GM19099 (cell line): ENCODE data around the gene TUBA1C.

Experiments used
- POLR2A ChIP-seq: IDR thresholded peaks from 3 replicates; pipeline ENCODE4 v1.6.1; 2011; ENCODE audit warnings: low read depth; ENCODE audit not compliant: insufficient read length; ENCODE audit errors: extremely low read depth

The TUBA1C gene

DNA sequence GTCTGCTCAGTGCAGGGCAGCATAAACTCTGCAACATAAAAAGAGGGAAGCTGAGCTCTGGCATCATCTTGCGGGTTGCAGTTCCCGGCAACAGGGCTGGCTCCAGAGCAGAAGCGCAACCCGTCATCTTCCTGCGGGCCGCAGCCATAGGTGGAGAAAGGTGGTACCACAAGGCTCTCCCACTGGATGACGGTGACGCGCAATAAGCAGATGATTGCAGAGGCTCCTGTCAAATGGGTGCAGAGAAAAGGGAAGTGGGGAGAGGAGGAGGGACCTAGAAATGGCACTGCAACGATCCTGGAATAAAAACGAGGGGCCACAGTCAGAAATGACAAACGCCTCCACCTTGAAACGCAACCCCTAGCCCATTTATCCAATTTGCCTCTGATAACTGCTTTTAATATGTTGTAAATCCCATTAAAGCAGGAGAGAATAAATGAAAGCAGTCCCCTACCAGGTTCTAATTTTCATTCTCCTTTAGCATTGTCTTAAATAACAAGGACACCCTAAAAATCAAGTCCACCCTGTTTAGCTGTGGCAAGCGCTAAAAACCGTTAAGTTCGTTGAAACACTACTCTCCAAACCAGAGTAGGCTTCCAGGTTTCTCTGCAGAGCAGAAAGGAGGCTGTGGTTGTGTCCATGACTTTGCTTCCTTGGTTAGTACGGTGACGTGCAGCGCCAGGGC, 30.9 kb upstream of the TUBA1C start:
- no peak for TF ChIP-seq POLR2A

DNA sequence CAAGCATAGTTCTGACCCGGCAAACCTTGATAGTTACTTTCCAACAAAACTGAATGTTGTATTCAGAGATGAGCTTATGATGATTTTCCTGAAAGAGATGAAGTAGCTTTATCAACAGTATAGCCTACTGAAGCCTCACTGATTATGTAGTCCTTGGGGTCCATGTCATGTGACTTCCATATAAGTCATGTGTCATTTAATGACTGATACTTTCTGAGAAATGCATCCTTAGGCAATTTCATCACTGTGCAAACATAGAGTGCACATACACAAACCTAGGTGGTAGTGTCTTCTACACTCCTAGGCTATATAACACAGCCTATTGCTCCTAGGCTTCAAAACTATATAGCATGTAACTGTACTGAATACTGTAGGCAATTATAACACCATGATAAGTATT, 28.5 kb upstream of the TUBA1C start:
- TF ChIP-seq POLR2A, result no peak

DNA sequence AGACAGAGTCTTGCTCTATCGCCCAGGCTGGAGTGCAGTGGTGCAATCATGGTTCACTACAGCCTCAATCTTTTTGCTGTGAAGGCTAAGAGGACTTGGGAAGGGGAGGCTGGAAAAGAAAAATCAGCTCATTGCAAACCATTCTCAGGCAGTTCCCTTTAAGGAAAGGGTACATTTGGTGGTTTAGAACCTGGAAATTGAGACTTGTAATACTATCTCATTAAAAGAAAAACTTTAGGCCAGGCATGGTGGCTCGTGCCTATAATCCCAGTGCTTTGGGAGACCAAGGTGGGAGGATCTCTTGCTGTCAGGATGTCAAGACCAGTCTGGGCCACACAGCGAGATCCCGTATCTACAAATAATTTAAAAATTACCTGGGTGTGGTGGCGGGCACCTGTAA, 21.3 kb upstream of the TUBA1C start:
- TF ChIP-seq POLR2A, result no peak

DNA sequence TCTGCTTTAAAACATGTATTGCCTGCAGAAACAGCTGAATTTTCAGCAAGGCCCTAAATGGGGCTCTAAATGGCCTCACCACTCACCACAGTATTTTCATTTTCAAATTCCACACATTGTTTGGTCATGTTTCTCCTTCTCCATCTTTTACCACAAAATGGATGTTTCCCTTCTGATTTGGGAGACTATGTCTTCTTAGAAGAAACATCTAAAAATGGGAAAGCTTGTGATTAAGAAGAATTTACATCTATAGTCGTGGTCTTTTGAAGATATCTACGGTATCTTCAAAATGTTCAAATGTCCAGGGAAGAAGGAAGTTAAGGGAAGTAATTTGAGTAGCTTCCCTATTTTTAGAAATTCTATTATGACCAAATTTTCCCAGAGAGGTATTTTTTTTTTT, 20.7 kb upstream of the TUBA1C start:
- no peak for TF ChIP-seq POLR2A

DNA sequence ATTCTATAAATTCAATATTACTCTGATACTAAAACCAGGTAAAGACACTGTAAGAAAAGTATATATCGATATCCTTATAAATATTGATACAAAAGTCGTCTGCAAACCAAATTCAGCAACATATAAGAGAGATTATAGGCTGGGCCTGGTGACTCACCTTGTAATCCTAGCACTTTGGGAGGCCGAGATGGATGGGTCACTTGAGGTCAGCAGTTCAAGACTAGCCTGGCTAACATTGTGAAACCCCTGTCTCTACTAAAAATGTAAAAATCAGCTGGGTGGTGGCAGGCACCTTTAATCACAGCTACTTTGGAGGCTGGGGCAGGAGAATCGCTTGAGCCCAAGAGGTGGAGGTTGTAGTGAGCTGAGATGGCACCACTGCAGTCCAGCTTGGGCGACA, 13.5 kb upstream of the TUBA1C start:
- no peak for TF ChIP-seq POLR2A

DNA sequence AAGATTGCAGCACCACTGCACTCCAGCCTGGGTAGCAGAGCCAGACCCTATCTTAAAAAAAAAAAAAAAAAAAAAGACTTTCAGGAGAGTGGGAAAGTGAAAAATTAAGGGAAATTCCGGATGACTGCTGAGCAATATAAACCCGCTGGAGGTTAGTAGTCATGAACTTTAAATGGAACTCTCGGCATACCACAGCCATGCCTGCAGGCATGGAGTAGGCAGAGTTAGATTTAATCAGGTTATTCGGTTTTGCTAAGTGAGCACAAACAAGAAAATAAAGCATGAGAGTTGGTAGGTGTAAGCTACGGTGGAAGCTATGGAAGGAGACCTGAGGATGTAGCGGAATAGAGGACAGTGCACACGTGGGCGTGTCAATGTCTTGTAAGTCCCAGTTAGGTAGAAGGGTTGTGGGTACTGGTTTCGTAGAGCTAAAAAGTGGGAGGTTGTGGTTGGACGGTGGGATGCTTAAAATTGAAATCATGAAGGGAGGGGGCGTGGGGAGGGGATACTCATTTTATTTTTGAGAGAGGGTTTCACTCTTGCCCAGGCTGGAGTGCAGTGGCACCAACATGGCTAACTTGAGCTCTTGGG, 11.8 kb upstream of the TUBA1C start:
- TF ChIP-seq POLR2A, result no peak

DNA sequence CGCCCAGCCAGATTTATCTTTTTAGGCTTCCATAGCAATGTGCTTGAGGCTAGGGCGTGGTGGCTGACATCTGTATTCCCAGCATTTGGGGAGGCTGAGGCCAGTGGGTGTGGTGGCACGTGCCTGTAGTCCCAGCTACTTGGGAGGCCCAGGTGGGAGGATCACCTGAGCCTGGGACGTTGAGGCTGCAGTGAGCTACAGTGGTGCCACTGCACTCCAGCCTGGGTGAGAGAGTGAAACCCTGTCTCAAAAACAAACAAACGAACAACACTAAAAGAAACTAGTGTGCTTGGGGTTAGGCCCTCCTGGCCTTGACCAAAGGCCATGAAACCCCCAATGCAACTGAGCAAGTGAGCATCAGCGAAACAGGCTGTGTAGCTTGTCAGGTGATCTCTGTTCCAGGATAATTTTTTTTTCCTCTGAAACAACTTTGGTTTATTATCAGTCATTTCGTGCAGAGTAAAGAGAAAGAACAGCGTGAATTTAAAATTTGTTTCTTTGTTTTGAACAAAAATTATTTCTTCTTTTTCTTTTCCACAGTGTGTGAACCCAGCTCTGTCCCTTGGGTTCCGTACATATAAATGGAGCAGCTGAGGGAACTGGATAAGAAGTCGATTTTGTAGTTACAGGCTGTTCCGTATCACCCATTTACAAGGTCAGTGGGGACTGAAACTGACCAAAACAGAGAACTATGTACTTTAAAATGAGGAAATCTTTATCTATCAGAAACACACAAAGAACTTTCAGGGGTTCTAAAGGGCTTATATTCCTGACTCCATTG, 8.8 kb upstream of the TUBA1C start:
- TF ChIP-seq POLR2A, result no peak

DNA sequence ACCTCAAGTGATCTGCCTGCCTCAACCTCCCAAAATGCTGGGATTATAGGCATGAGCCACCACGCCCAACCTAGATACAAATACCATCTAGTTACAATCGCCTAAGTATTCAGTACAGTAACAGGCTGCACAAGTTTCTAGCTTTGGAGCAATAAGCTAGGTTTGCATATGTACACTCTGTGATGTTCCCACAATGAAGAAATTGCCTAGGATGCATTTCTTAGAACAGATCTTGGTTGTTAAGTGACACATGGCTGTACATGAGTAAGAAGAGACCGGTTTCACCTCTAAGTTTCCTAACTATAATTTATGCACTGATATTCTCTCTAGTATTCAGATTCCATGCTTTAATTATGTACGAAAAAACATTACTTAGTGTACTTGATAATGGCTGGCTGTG, 5.4 kb upstream of the TUBA1C start:
- TF ChIP-seq POLR2A, result no peak

DNA sequence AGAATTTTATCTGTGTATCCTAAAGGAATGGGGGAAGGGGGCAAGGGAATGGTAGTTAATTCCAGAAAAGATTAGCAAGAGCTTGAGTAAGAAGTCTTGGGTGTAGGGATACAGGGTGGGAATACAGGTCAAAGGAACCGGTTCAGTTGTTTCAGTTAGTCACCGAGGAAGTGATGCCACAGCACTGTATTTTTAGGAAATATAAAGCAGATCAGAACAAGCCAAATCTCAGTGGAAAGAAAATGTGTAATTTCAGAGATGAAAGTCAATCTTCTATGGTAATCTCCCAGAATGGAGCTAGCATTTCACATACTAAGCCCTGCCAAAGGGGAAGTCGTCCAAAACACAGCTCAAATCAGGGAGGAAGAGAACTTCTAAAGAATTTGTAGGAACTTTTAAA, 4.7 kb upstream of the TUBA1C start:
- TF ChIP-seq POLR2A, result no peak

DNA sequence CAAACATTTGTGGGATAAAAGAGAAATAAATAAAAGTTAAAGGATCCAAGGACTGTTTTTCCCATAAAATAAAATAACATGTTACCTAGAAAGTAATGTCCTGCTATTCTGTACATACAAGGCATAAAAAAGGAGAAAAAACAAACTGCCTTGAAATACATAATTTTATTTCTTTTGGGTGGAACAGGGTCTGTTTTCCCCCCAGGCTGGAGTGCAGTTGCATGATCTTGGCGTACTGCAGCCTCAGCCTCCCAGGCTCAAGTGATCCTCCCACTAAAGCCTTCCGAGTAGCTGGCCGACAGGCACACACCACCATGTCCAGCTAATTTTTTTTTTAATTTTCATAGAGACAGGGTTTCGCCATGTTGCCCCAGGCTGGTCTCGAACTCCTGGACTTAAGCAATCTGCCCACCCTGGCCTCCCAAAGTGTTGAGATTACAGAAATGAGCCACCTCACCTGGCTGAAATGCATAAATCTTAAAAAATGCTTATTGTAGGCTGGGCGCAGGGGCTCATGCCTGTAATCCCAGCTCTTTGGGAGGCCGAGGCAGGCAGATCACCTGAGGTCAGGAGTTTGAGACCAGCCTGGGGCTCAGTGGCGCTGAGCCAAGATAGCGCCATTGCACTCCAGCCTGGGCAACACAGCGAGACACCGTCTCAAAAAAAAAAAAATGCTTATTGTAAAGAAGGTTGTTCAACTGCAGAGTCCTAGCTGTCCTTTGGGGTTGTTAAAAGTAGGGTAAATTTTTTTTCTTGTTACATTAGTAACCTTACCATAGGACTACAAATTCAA, 4.1 kb upstream of the TUBA1C start:
- no peak for TF ChIP-seq POLR2A

DNA sequence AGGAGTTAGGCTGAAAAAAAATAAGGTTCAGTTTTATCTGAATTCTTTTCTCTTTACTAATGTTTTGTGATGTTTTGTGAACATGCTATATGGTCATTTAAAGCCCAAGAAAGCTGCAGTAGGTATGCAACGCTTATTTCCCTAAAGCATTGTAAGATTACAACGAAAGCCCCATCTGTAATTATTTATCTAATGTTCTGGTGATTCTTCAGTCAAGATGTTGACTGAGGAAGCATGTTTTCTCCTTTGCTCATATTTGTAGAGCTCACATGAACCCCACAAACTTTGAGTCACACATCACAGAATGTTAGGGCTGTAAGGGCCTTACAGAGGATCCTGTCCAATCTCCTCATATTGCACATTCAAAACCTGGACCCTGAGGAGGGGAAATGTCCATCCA, 3.2 kb upstream of the TUBA1C start:
- TF ChIP-seq POLR2A, result no peak

DNA sequence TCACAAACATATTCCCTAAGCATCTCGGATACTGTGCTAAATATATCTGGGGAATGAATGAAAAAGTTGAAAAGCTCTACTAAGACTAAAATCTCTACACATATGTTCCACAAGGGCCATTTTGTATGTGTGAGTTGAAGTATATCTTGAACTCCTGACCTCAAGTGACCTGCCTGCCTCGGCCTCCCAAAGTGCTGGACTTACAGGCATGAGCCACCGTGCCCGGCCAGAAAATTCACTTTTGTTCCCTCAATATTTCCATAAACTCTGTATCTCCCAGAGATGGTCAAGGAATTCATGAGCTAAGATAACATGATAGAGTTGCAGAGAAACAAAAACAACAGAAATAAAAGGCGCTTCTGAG, 1.5 kb upstream of the TUBA1C start:
- TF ChIP-seq POLR2A, result no peak

DNA sequence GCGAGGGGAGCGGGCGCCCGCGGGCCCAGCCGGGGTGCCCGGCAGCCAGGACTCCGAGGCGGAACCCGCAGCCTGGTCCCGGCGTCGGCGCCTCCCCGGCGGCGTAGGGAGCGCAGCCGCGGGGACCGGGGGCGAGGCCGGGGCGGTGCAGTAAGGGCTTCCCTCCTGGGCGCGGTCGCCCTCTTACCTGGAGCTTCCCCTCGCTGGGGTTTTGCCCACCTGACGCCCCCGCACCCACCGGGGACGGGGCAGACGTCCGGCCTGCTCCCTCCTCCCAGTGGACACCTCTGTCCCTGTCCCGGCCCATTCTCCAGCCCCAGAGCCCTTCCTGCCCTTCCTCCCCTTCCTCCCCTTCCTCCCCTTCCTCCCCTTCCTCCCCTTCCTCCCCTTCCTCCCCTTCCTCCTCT, 413 bp upstream of the TUBA1C start:
- TF ChIP-seq POLR2A, result no peak

DNA sequence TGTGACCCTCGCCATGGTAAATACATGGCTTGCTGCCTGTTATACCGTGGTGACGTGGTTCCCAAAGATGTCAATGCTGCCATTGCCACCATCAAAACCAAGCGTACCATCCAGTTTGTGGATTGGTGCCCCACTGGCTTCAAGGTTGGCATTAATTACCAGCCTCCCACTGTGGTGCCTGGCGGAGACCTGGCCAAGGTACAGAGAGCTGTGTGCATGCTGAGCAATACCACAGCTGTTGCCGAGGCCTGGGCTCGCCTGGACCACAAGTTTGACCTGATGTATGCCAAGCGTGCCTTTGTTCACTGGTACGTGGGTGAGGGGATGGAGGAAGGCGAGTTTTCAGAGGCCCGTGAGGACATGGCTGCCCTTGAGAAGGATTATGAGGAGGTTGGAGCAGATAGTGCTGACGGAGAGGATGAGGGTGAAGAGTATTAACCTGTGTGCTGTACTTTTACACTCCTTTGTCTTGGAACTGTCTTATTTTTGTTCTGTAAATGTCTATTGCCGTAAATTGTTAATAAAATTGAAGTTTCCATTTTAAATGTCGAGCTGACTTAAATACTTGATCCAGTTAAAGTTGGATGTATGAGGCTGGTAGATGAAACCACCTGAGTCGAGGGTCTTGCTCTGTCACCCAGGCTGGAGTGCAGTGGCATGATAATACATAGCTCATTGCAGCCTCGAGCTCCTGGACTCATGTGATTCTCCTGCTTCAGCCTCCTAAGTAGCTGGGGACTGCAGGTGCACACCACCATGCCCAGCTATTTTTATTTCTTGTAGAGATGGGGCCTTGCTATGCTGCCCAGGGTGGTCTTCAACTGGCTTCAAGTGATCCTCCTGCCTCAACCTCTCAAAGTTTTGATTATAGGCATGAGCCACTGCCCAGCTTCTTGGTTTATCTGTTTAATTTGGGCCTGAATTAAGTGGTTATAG, 8.2 kb downstream of the TUBA1C start:
- TF ChIP-seq POLR2A, result no peak
